Measurements from ENCODE around the gene VTI1B.
"Not testable (repeated sequence)": the region's sequence is repeated elsewhere in the genome, so short reads cannot be mapped to it uniquely, and the experiment has no call there.

VTI1B gene

GRCh38 chr14:67705211-67705610 is 30.8 kb upstream of the VTI1B start:
- Histone ChIP-seq H3K9ac (ENCODE audit: low read length in 5 of 5) (no peak overlapping the region), H3K27me3 (ENCODE audit: control insufficient read depth in 5 of 5, insufficient read depth in 4 of 5, low read length in 5 of 5) (no peaks in the 10 kb centered on the region), H3K4me1 (ENCODE audit: control insufficient read depth in 5 of 5, insufficient read depth in 5 of 5, low read length in 5 of 5) (peaks cover 0 to 5% (median 0%) of the 10 kb centered on the region in 5 donors), H3K27ac (ENCODE audit: low read depth, low read length) (no peak overlapping the region), H3K4me3 (ENCODE audit: low read depth in 1 of 5, low read length in 5 of 5) (no peak overlapping the region), H3K9me3 (ENCODE audit: control insufficient read depth in 5 of 5, low read length in 5 of 5) (peaks cover 0 to 4% (median 0%) of the 10 kb centered on the region in 5 donors), H3K36me3 (ENCODE audit: control insufficient read depth in 5 of 5, insufficient read depth in 5 of 5, low read length in 5 of 5) (no peaks in the 10 kb centered on the region)

- H3K4me1 ChIP-seq (ENCODE audit: control insufficient read depth in 5 of 5, insufficient read depth in 5 of 5, low read length in 5 of 5), result peaks cover 0 to 5% (median 0%) of the 10 kb centered on the region in 5 donors
- H3K9ac ChIP-seq (ENCODE audit: low read length in 5 of 5), result no peak overlapping the region
- no peaks in the 10 kb centered on the region for H3K9me3 ChIP-seq (ENCODE audit: control insufficient read depth in 5 of 5, low read length in 5 of 5)
- H3K4me3 ChIP-seq (ENCODE audit: low read depth in 1 of 5, low read length in 5 of 5), result no peak overlapping the region
- H3K27ac ChIP-seq (ENCODE audit: low read depth, low read length), result no peak overlapping the region
- H3K36me3 ChIP-seq (ENCODE audit: control insufficient read depth in 5 of 5, insufficient read depth in 5 of 5, low read length in 5 of 5), result no peaks in the 10 kb centered on the region
- H3K27me3 ChIP-seq (ENCODE audit: control insufficient read depth in 5 of 5, insufficient read depth in 4 of 5, low read length in 5 of 5), result no peaks in the 10 kb centered on the region
Measured at GRCh38 chr14:67704484-67705089, 30.2 kb upstream of the VTI1B start.

GRCh38 chr14:67703997-67704396 is 29.6 kb upstream of the VTI1B start:
- no peak overlapping the region for H3K9ac ChIP-seq (ENCODE audit: low read length in 5 of 5)
- H3K36me3 ChIP-seq (ENCODE audit: control insufficient read depth in 5 of 5, insufficient read depth in 5 of 5, low read length in 5 of 5), result no peaks in the 10 kb centered on the region

GRCh38 chr14:67701492-67701891 is 27.1 kb upstream of the VTI1B start, which contains the start of gene RDH12:
Gene RDH12 (plus strand): TSS chr14:67701886. CDS start chr14:67722643, 20,757 bp downstream.
- H3K27ac ChIP-seq (ENCODE audit: low read depth, low read length); H3K36me3 ChIP-seq (ENCODE audit: control insufficient read depth in 5 of 5, insufficient read depth in 5 of 5, low read length in 5 of 5); H3K9me3 ChIP-seq (ENCODE audit: control insufficient read depth in 5 of 5, low read length in 5 of 5); H3K4me1 ChIP-seq (ENCODE audit: control insufficient read depth in 5 of 5, insufficient read depth in 5 of 5, low read length in 5 of 5); H3K27me3 ChIP-seq (ENCODE audit: control insufficient read depth in 5 of 5, insufficient read depth in 4 of 5, low read length in 5 of 5); H3K4me3 ChIP-seq (ENCODE audit: low read depth in 1 of 5, low read length in 5 of 5); H3K9ac ChIP-seq (ENCODE audit: low read length in 5 of 5): not testable (repeated sequence)

More at GRCh38 chr14:67703997-67704396, 29.6 kb upstream of the VTI1B start:
- no peak overlapping the region for H3K4me3 ChIP-seq (ENCODE audit: low read depth in 1 of 5, low read length in 5 of 5)
- H3K4me1 ChIP-seq (ENCODE audit: control insufficient read depth in 5 of 5, insufficient read depth in 5 of 5, low read length in 5 of 5), result peaks cover 0 to 5% (median 0%) of the 10 kb centered on the region in 5 donors
- no peak overlapping the region for H3K27ac ChIP-seq (ENCODE audit: low read depth, low read length)
- H3K9me3 ChIP-seq (ENCODE audit: control insufficient read depth in 5 of 5, low read length in 5 of 5), result no peaks in the 10 kb centered on the region
- no peaks in the 10 kb centered on the region for H3K27me3 ChIP-seq (ENCODE audit: control insufficient read depth in 5 of 5, insufficient read depth in 4 of 5, low read length in 5 of 5)

GRCh38 chr14:67698179-67698578 is 23.7 kb upstream of the VTI1B start:
- peaks cover 0 to 11% (median 9%) of the 10 kb centered on the region in 5 donors for H3K4me1 ChIP-seq (ENCODE audit: control insufficient read depth in 5 of 5, insufficient read depth in 5 of 5, low read length in 5 of 5)
- no peak overlapping the region for H3K4me3 ChIP-seq (ENCODE audit: low read depth in 1 of 5, low read length in 5 of 5)
- no peak overlapping the region for H3K9ac ChIP-seq (ENCODE audit: low read length in 5 of 5)
- H3K36me3 ChIP-seq (ENCODE audit: control insufficient read depth in 5 of 5, insufficient read depth in 5 of 5, low read length in 5 of 5), result no peaks in the 10 kb centered on the region
- H3K9me3 ChIP-seq (ENCODE audit: control insufficient read depth in 5 of 5, low read length in 5 of 5), result no peaks in the 10 kb centered on the region
- H3K27ac ChIP-seq (ENCODE audit: low read depth, low read length), result no peak overlapping the region
- H3K27me3 ChIP-seq (ENCODE audit: control insufficient read depth in 5 of 5, insufficient read depth in 4 of 5, low read length in 5 of 5), result no peaks in the 10 kb centered on the region

- no peak overlapping the region for H3K27ac ChIP-seq (ENCODE audit: low read depth, low read length)
- H3K4me1 ChIP-seq (ENCODE audit: control insufficient read depth in 5 of 5, insufficient read depth in 5 of 5, low read length in 5 of 5), result peaks cover 0 to 11% (median 9%) of the 10 kb centered on the region in 5 donors
- H3K27me3 ChIP-seq (ENCODE audit: control insufficient read depth in 5 of 5, insufficient read depth in 4 of 5, low read length in 5 of 5), result no peaks in the 10 kb centered on the region
- no peak overlapping the region for H3K9ac ChIP-seq (ENCODE audit: low read length in 5 of 5)
- H3K9me3 ChIP-seq (ENCODE audit: control insufficient read depth in 5 of 5, low read length in 5 of 5), result no peaks in the 10 kb centered on the region
- H3K4me3 ChIP-seq (ENCODE audit: low read depth in 1 of 5, low read length in 5 of 5), result no peak overlapping the region
- H3K36me3 ChIP-seq (ENCODE audit: control insufficient read depth in 5 of 5, insufficient read depth in 5 of 5, low read length in 5 of 5), result peaks cover under 1 to 4% (median 1%) of the 10 kb centered on the region in 5 donors
Measured at GRCh38 chr14:67697006-67697405, 22.6 kb upstream of the VTI1B start.

GRCh38 chr14:67695394-67695949 is 21.0 kb upstream of the VTI1B start, which contains the start of gene RDH11:
Gene RDH11 (minus strand): TSS chr14:67695764. CDS start chr14:67695703, 61 bp downstream.
- Histone ChIP-seq H3K27ac (ENCODE audit: low read depth, low read length) (peak within 1 kb of the TSS; percentile 64), H3K4me1 (ENCODE audit: control insufficient read depth in 5 of 5, insufficient read depth in 5 of 5, low read length in 5 of 5) (peaks cover 0 to 11% (median 9%) of the 10 kb centered on the region in 5 donors), H3K4me3 (ENCODE audit: low read depth in 1 of 5, low read length in 5 of 5) (peak within 1 kb of the TSS; percentile 86 to 98 (median 89)), H3K9ac (ENCODE audit: low read length in 5 of 5) (peak within 1 kb of the TSS; percentile 42 to 92 (median 85)), H3K9me3 (ENCODE audit: control insufficient read depth in 5 of 5, low read length in 5 of 5) (no peaks in the 10 kb centered on the region), H3K27me3 (ENCODE audit: control insufficient read depth in 5 of 5, insufficient read depth in 4 of 5, low read length in 5 of 5) (no peaks in the 10 kb centered on the region), H3K36me3 (ENCODE audit: control insufficient read depth in 5 of 5, insufficient read depth in 5 of 5, low read length in 5 of 5) (peaks cover 6 to 18% (median 15%) of the 10 kb centered on the region in 5 donors)

- Histone ChIP-seq H3K27me3 (ENCODE audit: control insufficient read depth in 5 of 5, insufficient read depth in 4 of 5, low read length in 5 of 5) (no peaks in the 10 kb centered on the region), H3K9me3 (ENCODE audit: control insufficient read depth in 5 of 5, low read length in 5 of 5) (no peaks in the 10 kb centered on the region), H3K9ac (ENCODE audit: low read length in 5 of 5) (peak overlapping the region; percentile 42 to 92 (median 85)), H3K27ac (ENCODE audit: low read depth, low read length) (peak overlapping the region; percentile 64), H3K4me3 (ENCODE audit: low read depth in 1 of 5, low read length in 5 of 5) (peak overlapping the region; percentile 86 to 98 (median 89)), H3K4me1 (ENCODE audit: control insufficient read depth in 5 of 5, insufficient read depth in 5 of 5, low read length in 5 of 5) (peaks cover 0 to 11% (median 9%) of the 10 kb centered on the region in 5 donors), H3K36me3 (ENCODE audit: control insufficient read depth in 5 of 5, insufficient read depth in 5 of 5, low read length in 5 of 5) (peaks cover 6 to 24% (median 19%) of the 10 kb centered on the region in 5 donors)
Measured at GRCh38 chr14:67694791-67695393, 20.5 kb upstream of the VTI1B start.

- Histone ChIP-seq H3K36me3 (ENCODE audit: control insufficient read depth in 5 of 5, insufficient read depth in 5 of 5, low read length in 5 of 5) (peaks cover 27 to 63% (median 50%) of the 10 kb centered on the region in 5 donors), H3K27me3 (ENCODE audit: control insufficient read depth in 5 of 5, insufficient read depth in 4 of 5, low read length in 5 of 5) (no peaks in the 10 kb centered on the region), H3K9me3 (ENCODE audit: control insufficient read depth in 5 of 5, low read length in 5 of 5) (no peaks in the 10 kb centered on the region), H3K9ac (ENCODE audit: low read length in 5 of 5) (no peak overlapping the region), H3K4me3 (ENCODE audit: low read depth in 1 of 5, low read length in 5 of 5) (no peak overlapping the region), H3K27ac (ENCODE audit: low read depth, low read length) (no peak overlapping the region), H3K4me1 (ENCODE audit: control insufficient read depth in 5 of 5, insufficient read depth in 5 of 5, low read length in 5 of 5) (peaks cover 0 to 9% (median 5%) of the 10 kb centered on the region in 5 donors)
Measured at GRCh38 chr14:67690011-67690410, 15.6 kb upstream of the VTI1B start.

GRCh38 chr14:67683842-67684241 is 9.4 kb upstream of the VTI1B start:
- H3K4me3 ChIP-seq (ENCODE audit: low read depth in 1 of 5, low read length in 5 of 5), result no peak overlapping the region
- peaks cover 0 to 6% (median 5%) of the 10 kb centered on the region in 5 donors for H3K4me1 ChIP-seq (ENCODE audit: control insufficient read depth in 5 of 5, insufficient read depth in 5 of 5, low read length in 5 of 5)
- H3K9me3 ChIP-seq (ENCODE audit: control insufficient read depth in 5 of 5, low read length in 5 of 5), result no peaks in the 10 kb centered on the region
- H3K36me3 ChIP-seq (ENCODE audit: control insufficient read depth in 5 of 5, insufficient read depth in 5 of 5, low read length in 5 of 5), result peaks cover 17 to 41% (median 25%) of the 10 kb centered on the region in 5 donors
- no peak overlapping the region for H3K9ac ChIP-seq (ENCODE audit: low read length in 5 of 5)
- H3K27me3 ChIP-seq (ENCODE audit: control insufficient read depth in 5 of 5, insufficient read depth in 4 of 5, low read length in 5 of 5), result no peaks in the 10 kb centered on the region
- H3K27ac ChIP-seq (ENCODE audit: low read depth, low read length), result no peak overlapping the region
